NOMO-1 treated with DMSO at 0.1 percent for 48 hours (cell line): Measurements from ENCODE around the gene ZNF521.

ENCODE experiments used
- DNase-seq: peaks from one replicate; lab custom pipeline; 2025; ENCODE audit not compliant: unreplicated experiment; lab: John Stamatoyannopoulos, UW

The ZNF521 gene

DNA sequence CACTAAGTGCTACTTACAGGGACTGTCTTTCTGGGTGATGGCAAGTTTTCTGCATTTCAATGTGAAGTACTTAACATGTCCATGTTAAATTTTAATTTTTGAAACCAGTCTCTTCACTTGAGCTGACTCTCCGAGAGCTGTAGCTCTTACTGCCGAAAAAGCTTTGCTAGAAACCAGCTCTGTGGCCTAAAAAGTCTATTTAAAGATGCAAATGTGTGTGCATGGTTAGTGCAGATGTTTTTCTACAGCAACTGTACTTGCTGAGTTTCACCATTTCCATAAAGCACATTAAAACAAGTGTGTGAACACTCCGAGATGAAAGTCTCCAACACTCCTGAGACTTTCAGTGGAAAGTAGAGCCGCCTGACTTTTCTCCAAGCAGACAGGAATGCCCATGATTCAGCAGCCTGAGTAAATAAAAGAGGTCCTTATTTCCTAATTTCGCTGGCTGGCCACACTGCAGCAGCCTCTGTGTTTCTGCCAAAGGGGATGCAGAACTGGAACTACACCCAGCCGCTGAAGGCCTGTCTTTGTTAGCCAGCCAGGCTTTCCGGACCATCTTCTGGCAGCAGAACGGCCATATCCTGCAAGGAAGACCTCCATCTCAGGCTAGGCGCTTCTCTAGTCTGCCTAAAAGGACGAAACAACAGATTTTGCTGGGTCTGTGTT lies 121.2 kb downstream of the ZNF521 start:
- DNase-seq: peak; percentile 61

- peak; percentile 69 for DNase-seq
Measured at GRCh38 chr18:25229920-25230319, 122.0 kb downstream of the ZNF521 start.

- no peak for DNase-seq
Measured at GRCh38 chr18:25229081-25229480, 122.9 kb downstream of the ZNF521 start.

GRCh38 chr18:25228410-25228809 lies 123.6 kb downstream of the ZNF521 start:
- DNase-seq: no peak

GRCh38 chr18:25225151-25225550 lies 126.8 kb downstream of the ZNF521 start:
- peak; percentile 94 for DNase-seq

GRCh38 chr18:25223899-25224886 lies 127.8 kb downstream of the ZNF521 start:
- DNase-seq: no peak

GRCh38 chr18:25223211-25223610 lies 128.8 kb downstream of the ZNF521 start:
- DNase-seq: peak; percentile 80

GRCh38 chr18:25222648-25223047 lies 129.3 kb downstream of the ZNF521 start:
- no peak for DNase-seq

GRCh38 chr18:25210622-25211021 lies 141.3 kb downstream of the ZNF521 start:
- no peak for DNase-seq

DNA sequence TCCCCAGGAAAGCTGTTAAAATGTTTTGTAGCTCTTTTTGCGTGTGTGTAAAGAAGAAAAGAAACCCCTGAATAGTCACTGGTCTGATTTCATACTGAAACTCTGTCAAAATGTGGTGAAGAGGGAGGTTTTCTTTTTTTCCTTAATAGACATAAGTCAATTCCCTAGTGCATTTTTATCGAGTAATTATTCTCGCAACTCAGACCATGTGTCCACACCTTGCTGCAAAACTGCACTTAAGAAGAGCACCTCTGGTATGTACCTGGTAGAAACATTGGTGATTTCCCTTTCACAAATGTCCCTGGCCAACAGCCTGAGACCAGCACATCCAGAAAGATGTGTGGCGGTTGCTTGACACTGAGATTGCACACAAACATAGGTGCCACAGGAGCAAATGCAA lies 159.9 kb downstream of the ZNF521 start:
- no peak for DNase-seq

DNA sequence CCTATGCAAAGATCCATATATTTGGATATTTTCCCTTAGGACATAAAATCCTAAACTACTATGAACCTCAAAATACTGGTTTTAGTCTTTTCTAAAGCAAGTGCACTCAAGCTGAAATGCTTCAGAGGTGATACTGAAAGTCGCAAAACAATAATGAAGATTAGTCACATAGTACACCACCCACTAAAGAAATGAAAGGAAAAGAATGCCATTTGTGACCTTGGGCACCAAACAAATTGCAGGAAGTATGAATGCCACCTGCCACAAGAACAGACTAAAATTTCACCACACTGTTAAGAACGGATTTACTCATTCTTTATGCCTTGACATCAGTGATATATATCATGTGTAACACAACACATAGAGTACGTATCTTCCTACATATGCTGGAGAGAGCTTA lies 161.5 kb downstream of the ZNF521 start:
- DNase-seq: peak; percentile 87

DNA sequence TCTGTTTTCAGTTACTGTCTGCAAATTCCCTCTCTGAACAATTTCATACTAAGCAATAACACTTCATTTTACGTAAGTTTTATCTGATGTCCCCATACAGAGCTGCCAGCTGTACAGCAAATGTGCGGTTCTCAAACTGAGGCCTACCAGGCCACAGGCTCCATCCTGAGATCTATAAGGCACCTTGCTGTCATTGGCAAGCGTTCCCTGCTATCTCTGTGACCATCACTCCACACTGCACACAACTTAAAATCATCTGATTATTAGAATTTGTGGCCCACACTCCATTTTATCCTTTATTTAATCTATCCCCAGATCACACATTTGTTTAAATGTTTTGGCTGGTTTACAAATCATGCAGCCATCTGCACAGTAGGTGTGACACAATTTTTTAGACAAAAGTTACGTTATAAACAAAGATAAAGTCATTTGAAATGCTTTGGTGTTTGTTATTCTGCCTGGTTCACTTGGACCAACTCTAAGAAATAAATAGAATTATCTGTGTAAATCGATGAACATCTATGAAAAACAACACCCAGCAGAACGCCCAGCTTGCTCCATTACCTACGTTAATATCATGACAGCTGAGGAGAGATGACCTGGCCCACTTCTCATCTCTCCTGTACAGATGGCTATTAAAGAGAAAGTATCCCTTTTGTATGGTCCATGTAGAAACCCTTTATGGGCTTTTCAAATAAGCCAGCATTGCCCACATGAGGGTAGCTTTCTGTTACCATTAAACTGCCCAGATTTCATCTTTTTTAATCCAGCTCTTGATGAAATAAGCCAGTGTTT lies 162.4 kb downstream of the ZNF521 start:
- DNase-seq: no peak

GRCh38 chr18:25187521-25188192 lies 164.3 kb downstream of the ZNF521 start:
- no peak for DNase-seq

DNA sequence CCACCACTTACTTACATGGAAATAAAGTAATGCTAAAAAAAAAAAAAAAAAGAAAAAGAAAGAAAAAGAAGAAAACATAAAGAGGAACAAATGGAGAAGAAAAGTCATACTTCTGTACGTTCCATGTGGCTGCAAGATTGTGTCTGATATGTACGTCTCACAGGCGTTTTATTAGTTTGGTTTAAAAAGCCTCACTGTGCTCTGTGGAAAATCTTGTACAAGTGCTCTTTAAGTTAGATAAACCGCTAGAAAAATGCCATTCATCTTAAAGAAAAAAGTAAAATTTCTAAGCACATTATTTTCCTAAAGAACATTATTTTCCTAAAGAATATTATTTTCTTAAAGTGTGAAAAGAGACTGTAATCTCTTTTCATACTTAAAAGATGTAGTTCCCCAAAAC lies 165.1 kb downstream of the ZNF521 start:
- DNase-seq: peak; percentile 63

DNA sequence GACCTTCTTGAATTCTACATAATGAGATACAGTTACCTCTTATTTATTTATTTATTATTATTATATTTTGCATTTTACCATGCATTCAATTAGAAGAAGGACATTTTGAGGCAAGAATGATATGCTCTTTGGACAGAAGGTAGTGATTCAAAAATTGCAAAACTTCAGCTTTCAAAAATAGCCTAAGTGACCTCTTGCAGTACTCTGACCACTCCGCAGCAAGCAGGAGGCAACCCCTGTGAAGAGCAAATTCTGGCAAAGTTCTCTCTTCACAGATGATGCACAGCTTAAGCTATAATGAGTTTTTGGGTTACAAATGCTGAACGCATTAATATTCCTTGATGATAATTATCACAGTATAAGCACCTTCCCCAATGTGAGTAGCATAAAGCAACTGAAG lies 170.0 kb downstream of the ZNF521 start:
- DNase-seq: no peak

DNA sequence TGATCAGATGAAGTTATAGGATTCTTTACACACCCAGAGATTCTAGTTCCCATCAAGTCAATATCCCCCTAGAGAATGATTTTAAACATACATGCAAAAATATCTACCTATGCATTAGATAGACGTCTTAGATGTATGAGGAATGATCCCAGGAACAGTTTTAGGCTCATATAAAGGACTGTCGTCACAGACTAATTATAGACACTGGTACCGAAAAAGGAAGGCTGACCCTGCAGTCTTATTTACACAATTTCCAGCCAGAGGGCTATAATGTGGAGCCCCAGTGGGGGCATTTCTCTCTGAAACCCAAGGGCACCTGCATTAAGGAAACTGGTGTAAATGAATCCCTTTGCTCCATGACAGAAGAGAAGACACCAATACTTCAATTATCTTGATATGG lies 170.4 kb downstream of the ZNF521 start:
- no peak for DNase-seq

DNA sequence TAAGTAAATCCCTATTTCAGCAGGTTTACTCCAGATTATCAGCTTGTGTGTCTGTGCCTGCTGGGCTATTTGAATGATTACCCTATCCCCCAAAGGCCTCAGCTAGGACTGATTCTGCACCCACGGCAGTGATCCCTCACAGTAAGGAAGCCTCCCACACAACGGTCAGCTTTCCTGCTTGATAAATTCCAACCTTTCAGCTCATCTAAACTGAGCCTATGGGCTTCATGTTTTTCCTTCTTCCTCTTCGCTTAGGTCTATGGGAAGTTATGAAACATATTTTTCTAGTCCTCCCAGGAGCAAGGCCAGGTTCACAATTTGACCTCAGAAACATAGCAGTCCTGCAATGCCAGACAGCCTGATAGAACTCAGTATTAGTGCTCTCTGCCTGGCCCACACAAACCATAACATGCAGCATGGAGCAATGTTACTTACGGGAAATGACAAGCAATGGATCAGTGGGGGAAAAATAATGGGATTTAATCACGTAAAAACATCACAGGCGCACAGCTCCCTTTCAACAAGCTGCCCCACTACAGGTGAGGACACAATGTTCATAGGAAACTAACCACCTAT lies 170.9 kb downstream of the ZNF521 start:
- DNase-seq: no peak

GRCh38 chr18:25177631-25178030 lies 174.3 kb downstream of the ZNF521 start:
- no peak for DNase-seq

- no peak for DNase-seq
Measured at GRCh38 chr18:25176518-25177042, 175.4 kb downstream of the ZNF521 start.
